KMS-11 (cell line): Measurements from ENCODE around the gene NAAA.
A peak's percentile ranks its signal among the peaks of the same experiment; 100 is the strongest.

ENCODE experiments used
- H2AFZ ChIP-seq: fragments of 200-600 bp; sonication (generic); 2 replicates; pipeline ENCODE4 v1.6.1; 2016; ENCODE audit warnings: antibody characterized with exemption, mixed run types, low read depth
- H3K27ac ChIP-seq: fragments of 200-600 bp; sonication (generic); 2 replicates; pipeline ENCODE4 v1.6.1; 2016; ENCODE audit warnings: mild to moderate bottlenecking, mixed run types
- H3K27me3 ChIP-seq: fragments of 200-600 bp; sonication (generic); 2 replicates; pipeline ENCODE4 v1.6.1; 2017; ENCODE audit warnings: mild to moderate bottlenecking, low read depth, mixed run types, moderate library complexity; ENCODE audit not compliant: insufficient read depth
- H3K36me3 ChIP-seq: fragments of 200-600 bp; sonication (generic); 2 replicates; pipeline ENCODE4 v1.6.1; 2017; ENCODE audit warnings: mild to moderate bottlenecking, mixed run types; ENCODE audit not compliant: insufficient read depth
- H3K4me1 ChIP-seq: fragments of 200-600 bp; sonication (generic); 2 replicates; pipeline ENCODE4 v1.6.1; 2016; ENCODE audit warnings: mild to moderate bottlenecking, low read depth, mixed run types; ENCODE audit not compliant: poor library complexity, severe bottlenecking
- H3K4me2 ChIP-seq: fragments of 200-600 bp; sonication (generic); 2 replicates; pipeline ENCODE4 v1.7.0; 2016; ENCODE audit warnings: mild to moderate bottlenecking, mixed run types
- H3K4me3 ChIP-seq: fragments of 200-600 bp; sonication (generic); IDR thresholded peaks from 2 replicates; pipeline ENCODE4 v1.6.1; 2017; ENCODE audit warnings: low read depth, low read length, mixed read lengths; ENCODE audit not compliant: insufficient read depth
- H3K79me2 ChIP-seq: fragments of 200-600 bp; sonication (generic); 2 replicates; pipeline ENCODE4 v1.6.1; 2016; ENCODE audit warnings: low read depth, mixed run types; ENCODE audit not compliant: insufficient read depth
- H3K9ac ChIP-seq: fragments of 200-600 bp; sonication (generic); 2 replicates; pipeline ENCODE4 v1.6.1; 2016; ENCODE audit warnings: mild to moderate bottlenecking, mixed run types
- H4K20me1 ChIP-seq: fragments of 200-600 bp; sonication (generic); 2 replicates; pipeline ENCODE4 v1.6.1; 2016; ENCODE audit warnings: mild to moderate bottlenecking, mixed run types; ENCODE audit not compliant: insufficient read depth
- TF ChIP-seq, protein P1 (sequence below): fragments of 200-600 bp; sonication (generic); conservative IDR thresholded peaks from 2 replicates; pipeline ENCODE4 v1.6.1; 2017; ENCODE audit warnings: low read depth, mild to moderate bottlenecking, antibody characterized with exemption, low read length, moderate library complexity, mixed read lengths

Gene NAAA

GRCh38 chr4:75921910-75922309, 18.9 kb downstream of the NAAA start:
- no peaks in the 10 kb centered on the region for H4K20me1 ChIP-seq
- H3K4me2 ChIP-seq = no peak overlapping the region
- H3K4me3 ChIP-seq = no peak overlapping the region
- H3K4me1 ChIP-seq = peaks cover 17% of the 10 kb centered on the region
- H3K36me3 ChIP-seq = no peaks in the 10 kb centered on the region
- no peaks in the 10 kb centered on the region for H3K79me2 ChIP-seq
- H3K9ac ChIP-seq = no peak overlapping the region
- TF ChIP-seq, protein P1, sequence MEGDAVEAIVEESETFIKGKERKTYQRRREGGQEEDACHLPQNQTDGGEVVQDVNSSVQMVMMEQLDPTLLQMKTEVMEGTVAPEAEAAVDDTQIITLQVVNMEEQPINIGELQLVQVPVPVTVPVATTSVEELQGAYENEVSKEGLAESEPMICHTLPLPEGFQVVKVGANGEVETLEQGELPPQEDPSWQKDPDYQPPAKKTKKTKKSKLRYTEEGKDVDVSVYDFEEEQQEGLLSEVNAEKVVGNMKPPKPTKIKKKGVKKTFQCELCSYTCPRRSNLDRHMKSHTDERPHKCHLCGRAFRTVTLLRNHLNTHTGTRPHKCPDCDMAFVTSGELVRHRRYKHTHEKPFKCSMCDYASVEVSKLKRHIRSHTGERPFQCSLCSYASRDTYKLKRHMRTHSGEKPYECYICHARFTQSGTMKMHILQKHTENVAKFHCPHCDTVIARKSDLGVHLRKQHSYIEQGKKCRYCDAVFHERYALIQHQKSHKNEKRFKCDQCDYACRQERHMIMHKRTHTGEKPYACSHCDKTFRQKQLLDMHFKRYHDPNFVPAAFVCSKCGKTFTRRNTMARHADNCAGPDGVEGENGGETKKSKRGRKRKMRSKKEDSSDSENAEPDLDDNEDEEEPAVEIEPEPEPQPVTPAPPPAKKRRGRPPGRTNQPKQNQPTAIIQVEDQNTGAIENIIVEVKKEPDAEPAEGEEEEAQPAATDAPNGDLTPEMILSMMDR = no peak
- no peaks in the 10 kb centered on the region for H3K27me3 ChIP-seq
- no peak overlapping the region for H2AFZ ChIP-seq
- H3K27ac ChIP-seq = no peak overlapping the region

DNA sequence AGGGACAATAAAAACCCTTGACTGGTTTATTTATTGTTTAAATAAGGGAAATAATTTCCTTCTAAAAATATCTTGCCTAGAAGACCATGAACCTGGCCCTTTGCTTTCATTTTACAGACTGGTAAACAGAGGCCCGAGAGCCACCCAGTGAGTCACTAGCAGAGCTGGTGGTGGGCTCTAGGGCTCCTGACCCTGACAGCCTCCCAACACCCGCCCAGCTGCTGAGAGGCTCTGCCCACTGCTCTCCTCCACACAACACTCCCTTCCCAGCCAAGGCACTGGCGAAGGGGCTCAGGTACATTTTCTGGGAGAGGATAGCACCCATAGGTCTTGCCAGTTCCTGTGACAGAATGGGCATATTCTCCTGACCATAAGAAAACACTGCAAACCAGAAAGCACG, 20.5 kb downstream of the NAAA start:
- no peaks in the 10 kb centered on the region for H3K79me2 ChIP-seq
- H3K9ac ChIP-seq = no peak overlapping the region
- H3K4me1 ChIP-seq = peaks cover 25% of the 10 kb centered on the region
- no peak overlapping the region for H2AFZ ChIP-seq
- H3K27me3 ChIP-seq = no peaks in the 10 kb centered on the region
- no peak overlapping the region for H3K4me2 ChIP-seq
- no peaks in the 10 kb centered on the region for H4K20me1 ChIP-seq
- TF ChIP-seq, protein P1 = no peak
- no peaks in the 10 kb centered on the region for H3K36me3 ChIP-seq
- no peak overlapping the region for H3K27ac ChIP-seq
- no peak overlapping the region for H3K4me3 ChIP-seq

GRCh38 chr4:75919920-75920319, 20.9 kb downstream of the NAAA start:
- H4K20me1 ChIP-seq = no peaks in the 10 kb centered on the region
- H3K27ac ChIP-seq = no peak overlapping the region
- no peak overlapping the region for H3K4me3 ChIP-seq
- H2AFZ ChIP-seq = no peak overlapping the region
- H3K27me3 ChIP-seq = no peaks in the 10 kb centered on the region
- TF ChIP-seq, protein P1 = no peak
- no peak overlapping the region for H3K9ac ChIP-seq
- no peak overlapping the region for H3K4me2 ChIP-seq
- H3K36me3 ChIP-seq = no peaks in the 10 kb centered on the region
- peaks cover 21% of the 10 kb centered on the region for H3K4me1 ChIP-seq
- no peaks in the 10 kb centered on the region for H3K79me2 ChIP-seq

- H3K27me3 ChIP-seq = no peaks in the 10 kb centered on the region
- H3K4me3 ChIP-seq = no peak overlapping the region
- H2AFZ ChIP-seq = peak overlapping the region; percentile 42; the same call in 1 of the 2 replicates
- H3K27ac ChIP-seq = peak overlapping the region; percentile 16; the same call in 1 of the 2 replicates
- TF ChIP-seq, protein P1 = peak; percentile 96
- H3K9ac ChIP-seq = no peak overlapping the region
- H4K20me1 ChIP-seq = no peaks in the 10 kb centered on the region
- H3K36me3 ChIP-seq = no peaks in the 10 kb centered on the region
- no peaks in the 10 kb centered on the region for H3K79me2 ChIP-seq
- peak overlapping the region; percentile 43; the same call in 1 of the 2 replicates for H3K4me2 ChIP-seq
- H3K4me1 ChIP-seq = peaks cover 9% of the 10 kb centered on the region
Measured at GRCh38 chr4:75916091-75916661, 24.6 kb downstream of the NAAA start.
